HEK293 (cell line): ENCODE results near the gene STN1.

Source experiments
- PRDM1 ChIP-seq: fragments of 450-650 bp; formaldehyde crosslinking; IDR thresholded peaks from 2 replicates; pipeline ENCODE4; 2016; ENCODE audit warnings: missing biosample characterization, missing genetic modification characterization
- ZBTB21 ChIP-seq: fragments of 450-650 bp; formaldehyde crosslinking; IDR thresholded peaks from 2 replicates; pipeline ENCODE4 v1.5.1; 2017; ENCODE audit warnings: missing biosample characterization, missing genetic modification characterization
- ZFP41 ChIP-seq: fragments of 450-650 bp; formaldehyde crosslinking; IDR thresholded peaks from 2 replicates; pipeline ENCODE4 v1.5.1; 2016; ENCODE audit warnings: missing biosample characterization, missing genetic modification characterization, borderline replicate concordance
- ZNF157 ChIP-seq: fragments of 450-650 bp; formaldehyde crosslinking; IDR thresholded peaks from 2 replicates; pipeline ENCODE4 v1.5.1; 2016; ENCODE audit warnings: missing biosample characterization, missing genetic modification characterization
- ZNF18 ChIP-seq: fragments of 450-650 bp; formaldehyde crosslinking; IDR thresholded peaks from 2 replicates; pipeline ENCODE4 v1.5.1; 2016; ENCODE audit warnings: missing biosample characterization, missing genetic modification characterization
- ZNF2 ChIP-seq: fragments of 450-650 bp; formaldehyde crosslinking; IDR thresholded peaks from 2 replicates; pipeline ENCODE4 v1.5.1; 2016; ENCODE audit warnings: missing biosample characterization, missing genetic modification characterization
- ZNF280C ChIP-seq: fragments of 450-650 bp; formaldehyde crosslinking; IDR thresholded peaks from 2 replicates; pipeline ENCODE4 v1.5.1; 2016; ENCODE audit warnings: missing biosample characterization, missing genetic modification characterization
- ZNF324 ChIP-seq: fragments of 450-650 bp; formaldehyde crosslinking; IDR thresholded peaks from 2 replicates; pipeline ENCODE4 v1.5.1; 2016; ENCODE audit warnings: missing biosample characterization, missing genetic modification characterization
- ZNF341 ChIP-seq: fragments of 450-650 bp; formaldehyde crosslinking; IDR thresholded peaks from 2 replicates; pipeline ENCODE4; 2016; ENCODE audit warnings: low read depth, missing biosample characterization, missing genetic modification characterization
- ZNF433 ChIP-seq: fragments of 450-650 bp; formaldehyde crosslinking; IDR thresholded peaks from 2 replicates; pipeline ENCODE4 v1.5.1; 2016; ENCODE audit warnings: missing biosample characterization, missing genetic modification characterization, low read depth
- ZNF549 ChIP-seq: fragments of 450-650 bp; IDR thresholded peaks from 2 replicates; pipeline ENCODE4 v1.5.1; 2018; ENCODE audit warnings: missing biosample characterization, missing genetic modification characterization, mild to moderate bottlenecking, inconsistent platforms, moderate library complexity
- ZNF558 ChIP-seq: fragments of 450-650 bp; formaldehyde crosslinking; IDR thresholded peaks from 2 replicates; pipeline ENCODE4 v1.5.1; 2016; ENCODE audit warnings: missing biosample characterization, missing genetic modification characterization
- ZNF580 ChIP-seq: fragments of 450-650 bp; formaldehyde crosslinking; IDR thresholded peaks from 2 replicates; pipeline ENCODE4 v1.5.1; 2016; ENCODE audit warnings: missing biosample characterization, missing genetic modification characterization
- ZNF585B ChIP-seq: fragments of 450-650 bp; formaldehyde crosslinking; IDR thresholded peaks from 2 replicates; pipeline ENCODE4 v1.5.1; 2016; ENCODE audit warnings: missing biosample characterization, missing genetic modification characterization
- ZNF623 ChIP-seq: fragments of 450-650 bp; formaldehyde crosslinking; IDR thresholded peaks from 2 replicates; pipeline ENCODE4 v1.5.1; 2016; ENCODE audit warnings: missing biosample characterization, missing genetic modification characterization
- ZNF626 ChIP-seq: fragments of 450-650 bp; sonication (Bioruptor Pico); formaldehyde crosslinking; IDR thresholded peaks from 2 replicates; pipeline ENCODE4 v1.5.1; 2018; ENCODE audit warnings: missing biosample characterization, missing genetic modification characterization, inconsistent platforms
- ZNF629 ChIP-seq: fragments of 450-650 bp; formaldehyde crosslinking; IDR thresholded peaks from 2 replicates; pipeline ENCODE4 v1.5.1; 2017; ENCODE audit warnings: missing biosample characterization, missing genetic modification characterization
- ZNF704 ChIP-seq: fragments of 450-650 bp; formaldehyde crosslinking; IDR thresholded peaks from 2 replicates; pipeline ENCODE4 v1.5.1; 2016; ENCODE audit warnings: missing biosample characterization, missing genetic modification characterization
- ZNF837 ChIP-seq: fragments of 450-650 bp; formaldehyde crosslinking; IDR thresholded peaks from 2 replicates; pipeline ENCODE4 v1.5.1; 2016; ENCODE audit warnings: missing biosample characterization, missing genetic modification characterization
- TF ChIP-seq, protein P1 (sequence below): IDR thresholded peaks from 2 replicates; pipeline ENCODE4 v1.6.1; 2011; ENCODE audit warnings: mild to moderate bottlenecking, low read depth, low read length, borderline replicate concordance
- TF ChIP-seq, protein P2 (sequence below): fragments of 450-650 bp; formaldehyde crosslinking; IDR thresholded peaks from 2 replicates; pipeline ENCODE4 v1.5.1; 2016; ENCODE audit warnings: missing biosample characterization, missing genetic modification characterization
- TF ChIP-seq, protein P3 (sequence below): fragments of 450-650 bp; formaldehyde crosslinking; IDR thresholded peaks from 2 replicates; pipeline ENCODE4 v1.5.1; 2017; ENCODE audit warnings: missing biosample characterization, missing genetic modification characterization
- TF ChIP-seq, protein P4 (sequence below): fragments of 450-650 bp; formaldehyde crosslinking; IDR thresholded peaks from 2 replicates; pipeline ENCODE4 v1.5.1; 2017; ENCODE audit warnings: missing biosample characterization, missing genetic modification characterization
- TF ChIP-seq, protein P5 (sequence below): fragments of 450-650 bp; formaldehyde crosslinking; IDR thresholded peaks from 2 replicates; pipeline ENCODE4 v1.5.1; 2017; ENCODE audit warnings: missing biosample characterization, mild to moderate bottlenecking, missing genetic modification characterization, moderate library complexity
- TF ChIP-seq, protein P6 (sequence below): fragments of 450-650 bp; formaldehyde crosslinking; IDR thresholded peaks from 2 replicates; pipeline ENCODE4; 2016; ENCODE audit warnings: missing biosample characterization, missing genetic modification characterization

STN1 gene

DNA sequence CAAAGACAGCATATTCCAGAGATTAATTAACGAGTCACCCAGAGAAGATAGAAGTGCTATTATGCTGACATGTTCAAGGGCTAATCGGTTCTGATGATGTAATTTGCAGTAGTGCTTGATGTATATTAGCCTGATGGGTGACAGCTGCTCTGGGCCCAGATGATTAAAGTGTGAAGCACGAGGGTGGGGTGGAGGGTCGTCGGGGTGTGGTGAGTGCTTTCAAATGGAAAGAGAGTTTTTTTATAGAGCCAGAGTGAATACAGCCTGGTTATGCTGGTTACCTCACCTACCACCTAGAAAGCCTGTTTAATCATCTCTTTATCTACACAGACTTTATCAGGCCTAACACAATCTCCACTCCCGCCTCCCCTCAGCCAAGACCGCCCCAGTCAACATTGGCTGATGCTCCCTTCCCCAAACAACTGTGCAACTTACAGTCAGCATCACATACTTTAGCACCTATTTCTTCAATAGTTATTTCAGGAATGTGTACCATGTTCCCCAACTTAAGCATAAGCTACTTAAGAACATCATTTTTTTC lies 11.5 kb upstream of the STN1 start (continued):
- TF ChIP-seq, protein P1, sequence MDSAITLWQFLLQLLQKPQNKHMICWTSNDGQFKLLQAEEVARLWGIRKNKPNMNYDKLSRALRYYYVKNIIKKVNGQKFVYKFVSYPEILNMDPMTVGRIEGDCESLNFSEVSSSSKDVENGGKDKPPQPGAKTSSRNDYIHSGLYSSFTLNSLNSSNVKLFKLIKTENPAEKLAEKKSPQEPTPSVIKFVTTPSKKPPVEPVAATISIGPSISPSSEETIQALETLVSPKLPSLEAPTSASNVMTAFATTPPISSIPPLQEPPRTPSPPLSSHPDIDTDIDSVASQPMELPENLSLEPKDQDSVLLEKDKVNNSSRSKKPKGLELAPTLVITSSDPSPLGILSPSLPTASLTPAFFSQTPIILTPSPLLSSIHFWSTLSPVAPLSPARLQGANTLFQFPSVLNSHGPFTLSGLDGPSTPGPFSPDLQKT, result no peak
- TF ChIP-seq, protein P2, sequence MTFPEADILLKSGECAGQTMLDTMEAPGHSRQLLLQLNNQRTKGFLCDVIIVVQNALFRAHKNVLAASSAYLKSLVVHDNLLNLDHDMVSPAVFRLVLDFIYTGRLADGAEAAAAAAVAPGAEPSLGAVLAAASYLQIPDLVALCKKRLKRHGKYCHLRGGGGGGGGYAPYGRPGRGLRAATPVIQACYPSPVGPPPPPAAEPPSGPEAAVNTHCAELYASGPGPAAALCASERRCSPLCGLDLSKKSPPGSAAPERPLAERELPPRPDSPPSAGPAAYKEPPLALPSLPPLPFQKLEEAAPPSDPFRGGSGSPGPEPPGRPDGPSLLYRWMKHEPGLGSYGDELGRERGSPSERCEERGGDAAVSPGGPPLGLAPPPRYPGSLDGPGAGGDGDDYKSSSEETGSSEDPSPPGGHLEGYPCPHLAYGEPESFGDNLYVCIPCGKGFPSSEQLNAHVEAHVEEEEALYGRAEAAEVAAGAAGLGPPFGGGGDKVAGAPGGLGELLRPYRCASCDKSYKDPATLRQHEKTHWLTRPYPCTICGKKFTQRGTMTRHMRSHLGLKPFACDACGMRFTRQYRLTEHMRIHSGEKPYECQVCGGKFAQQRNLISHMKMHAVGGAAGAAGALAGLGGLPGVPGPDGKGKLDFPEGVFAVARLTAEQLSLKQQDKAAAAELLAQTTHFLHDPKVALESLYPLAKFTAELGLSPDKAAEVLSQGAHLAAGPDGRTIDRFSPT (tag by site-specific recombination), result no peak
- TF ChIP-seq ZNF549 (tag by site-specific recombination) (no peak), ZNF704 (tag by site-specific recombination) (no peak), ZNF18 (tag by site-specific recombination) (no peak), ZNF580 (tag by site-specific recombination) (no peak), ZNF626 (tag by site-specific recombination) (no peak), PRDM1 (no peak), ZNF629 (tag by site-specific recombination) (peak; percentile 86), ZNF341 (tag by site-specific recombination) (no peak), ZFP41 (tag by site-specific recombination) (no peak), ZNF837 (tag by site-specific recombination) (no peak), ZBTB21 (tag by site-specific recombination) (peak; percentile 81), ZNF2 (tag by site-specific recombination) (no peak), ZNF623 (tag by site-specific recombination) (no peak), ZNF433 (tag by site-specific recombination) (no peak), ZNF157 (tag by site-specific recombination) (no peak), ZNF558 (tag by site-specific recombination) (no peak), ZNF585B (tag by site-specific recombination) (no peak), ZNF280C (no peak), ZNF324 (tag by site-specific recombination) (no peak)
- TF ChIP-seq, protein P3, sequence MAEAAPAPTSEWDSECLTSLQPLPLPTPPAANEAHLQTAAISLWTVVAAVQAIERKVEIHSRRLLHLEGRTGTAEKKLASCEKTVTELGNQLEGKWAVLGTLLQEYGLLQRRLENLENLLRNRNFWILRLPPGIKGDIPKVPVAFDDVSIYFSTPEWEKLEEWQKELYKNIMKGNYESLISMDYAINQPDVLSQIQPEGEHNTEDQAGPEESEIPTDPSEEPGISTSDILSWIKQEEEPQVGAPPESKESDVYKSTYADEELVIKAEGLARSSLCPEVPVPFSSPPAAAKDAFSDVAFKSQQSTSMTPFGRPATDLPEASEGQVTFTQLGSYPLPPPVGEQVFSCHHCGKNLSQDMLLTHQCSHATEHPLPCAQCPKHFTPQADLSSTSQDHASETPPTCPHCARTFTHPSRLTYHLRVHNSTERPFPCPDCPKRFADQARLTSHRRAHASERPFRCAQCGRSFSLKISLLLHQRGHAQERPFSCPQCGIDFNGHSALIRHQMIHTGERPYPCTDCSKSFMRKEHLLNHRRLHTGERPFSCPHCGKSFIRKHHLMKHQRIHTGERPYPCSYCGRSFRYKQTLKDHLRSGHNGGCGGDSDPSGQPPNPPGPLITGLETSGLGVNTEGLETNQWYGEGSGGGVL (tag by site-specific recombination), result peak; percentile 61
- TF ChIP-seq, protein P4, sequence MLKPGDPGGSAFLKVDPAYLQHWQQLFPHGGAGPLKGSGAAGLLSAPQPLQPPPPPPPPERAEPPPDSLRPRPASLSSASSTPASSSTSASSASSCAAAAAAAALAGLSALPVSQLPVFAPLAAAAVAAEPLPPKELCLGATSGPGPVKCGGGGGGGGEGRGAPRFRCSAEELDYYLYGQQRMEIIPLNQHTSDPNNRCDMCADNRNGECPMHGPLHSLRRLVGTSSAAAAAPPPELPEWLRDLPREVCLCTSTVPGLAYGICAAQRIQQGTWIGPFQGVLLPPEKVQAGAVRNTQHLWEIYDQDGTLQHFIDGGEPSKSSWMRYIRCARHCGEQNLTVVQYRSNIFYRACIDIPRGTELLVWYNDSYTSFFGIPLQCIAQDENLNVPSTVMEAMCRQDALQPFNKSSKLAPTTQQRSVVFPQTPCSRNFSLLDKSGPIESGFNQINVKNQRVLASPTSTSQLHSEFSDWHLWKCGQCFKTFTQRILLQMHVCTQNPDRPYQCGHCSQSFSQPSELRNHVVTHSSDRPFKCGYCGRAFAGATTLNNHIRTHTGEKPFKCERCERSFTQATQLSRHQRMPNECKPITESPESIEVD (tag by site-specific recombination), result peak; percentile 24; the same call in 1 of the 2 replicates
- TF ChIP-seq, protein P5, sequence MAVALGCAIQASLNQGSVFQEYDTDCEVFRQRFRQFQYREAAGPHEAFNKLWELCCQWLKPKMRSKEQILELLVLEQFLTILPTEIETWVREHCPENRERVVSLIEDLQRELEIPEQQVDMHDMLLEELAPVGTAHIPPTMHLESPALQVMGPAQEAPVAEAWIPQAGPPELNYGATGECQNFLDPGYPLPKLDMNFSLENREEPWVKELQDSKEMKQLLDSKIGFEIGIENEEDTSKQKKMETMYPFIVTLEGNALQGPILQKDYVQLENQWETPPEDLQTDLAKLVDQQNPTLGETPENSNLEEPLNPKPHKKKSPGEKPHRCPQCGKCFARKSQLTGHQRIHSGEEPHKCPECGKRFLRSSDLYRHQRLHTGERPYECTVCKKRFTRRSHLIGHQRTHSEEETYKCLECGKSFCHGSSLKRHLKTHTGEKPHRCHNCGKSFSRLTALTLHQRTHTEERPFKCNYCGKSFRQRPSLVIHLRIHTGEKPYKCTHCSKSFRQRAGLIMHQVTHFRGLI (tag by site-specific recombination), result no peak
- TF ChIP-seq, protein P6, sequence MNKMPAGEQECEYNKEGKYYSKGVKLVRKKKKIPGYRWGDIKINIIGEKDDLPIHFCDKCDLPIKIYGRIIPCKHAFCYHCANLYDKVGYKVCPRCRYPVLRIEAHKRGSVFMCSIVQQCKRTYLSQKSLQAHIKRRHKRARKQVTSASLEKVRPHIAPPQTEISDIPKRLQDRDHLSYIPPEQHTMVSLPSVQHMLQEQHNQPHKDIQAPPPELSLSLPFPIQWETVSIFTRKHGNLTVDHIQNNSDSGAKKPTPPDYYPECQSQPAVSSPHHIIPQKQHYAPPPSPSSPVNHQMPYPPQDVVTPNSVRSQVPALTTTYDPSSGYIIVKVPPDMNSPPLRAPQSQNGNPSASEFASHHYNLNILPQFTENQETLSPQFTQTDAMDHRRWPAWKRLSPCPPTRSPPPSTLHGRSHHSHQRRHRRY, result no peak
